Measurements from ENCODE around the gene DIPK1A. TPM values are rescaled to one million over a fixed set of nuclear protein-coding genes. Genes with fewer than 3 reads are reported as not detected.

Gene DIPK1A
- total RNA-seq, 2 experiments from 2014 or later: 10.2 to 11.9 TPM

- ChIA-PET CTCF (interaction anchor here (0.8 kb wide), 1 partner anchor 24 kb away, joined by 3 read pairs; no protein-coding TSS in a partner anchor), POLR2A (no interaction called here)
Measured at GRCh38 chr1:92936865-92937264, 24.4 kb downstream of the DIPK1A start.

- ChIA-PET CTCF (no interaction called here), POLR2A (no interaction called here)
Measured at GRCh38 chr1:92934395-92935378, 26.6 kb downstream of the DIPK1A start.

GRCh38 chr1:92933459-92933858, 27.8 kb downstream of the DIPK1A start:
- ChIA-PET CTCF (no interaction called here), POLR2A (no interaction called here)

- CTCF ChIA-PET: no interaction called here
Measured at GRCh38 chr1:92931691-92932090, 29.6 kb downstream of the DIPK1A start.

GRCh38 chr1:92929461-92929860, 31.8 kb downstream of the DIPK1A start:
- CTCF ChIA-PET: interaction anchor here (0.6 kb wide), 1 partner anchor 52 kb away, joined by 3 read pairs; no protein-coding TSS in a partner anchor
- POLR2A ChIA-PET: interaction anchor here (0.6 kb wide), 1 partner anchor 97 kb away, joined by 3 read pairs; no protein-coding TSS in a partner anchor

More at GRCh38 chr1:92931691-92932090, 29.6 kb downstream of the DIPK1A start:
- POLR2A ChIA-PET: interaction anchor here (0.5 kb wide), 1 partner anchor 30 kb away, joined by 3 read pairs; no protein-coding TSS in a partner anchor

GRCh38 chr1:92927870-92928269, 33.4 kb downstream of the DIPK1A start:
- POLR2A ChIA-PET: no interaction called here
- CTCF ChIA-PET: no interaction called here

GRCh38 chr1:92926873-92927272, 34.4 kb downstream of the DIPK1A start:
- ChIA-PET POLR2A (no interaction called here), CTCF (interaction anchor here (0.6 kb wide), 1 partner anchor 92 kb away, joined by 3 read pairs; no protein-coding TSS in a partner anchor)

GRCh38 chr1:92924501-92924900, 36.8 kb downstream of the DIPK1A start:
- POLR2A ChIA-PET: no interaction called here
- CTCF ChIA-PET: no interaction called here

- CTCF ChIA-PET: interaction anchor here (0.6 kb wide), 1 partner anchor 65 kb away, joined by 3 read pairs; no protein-coding TSS in a partner anchor
- POLR2A ChIA-PET: no interaction called here
Measured at GRCh38 chr1:92923664-92924063, 37.6 kb downstream of the DIPK1A start.

- ChIA-PET CTCF (no interaction called here), POLR2A (no interaction called here)
Measured at GRCh38 chr1:92922356-92923035, 38.8 kb downstream of the DIPK1A start.

- ChIA-PET POLR2A (no interaction called here), CTCF (no interaction called here)
Measured at GRCh38 chr1:92921031-92922023, 39.9 kb downstream of the DIPK1A start.

- POLR2A ChIA-PET: no interaction called here
- CTCF ChIA-PET: no interaction called here
Measured at GRCh38 chr1:92916899-92917298, 44.4 kb downstream of the DIPK1A start.

GRCh38 chr1:92915547-92915946, 45.7 kb downstream of the DIPK1A start:
- ChIA-PET CTCF (no interaction called here), POLR2A (no interaction called here)

- CTCF ChIA-PET: interaction anchor here (1.8 kb wide), 1 partner anchor 81 kb away, joined by 6 read pairs; no protein-coding TSS in a partner anchor
- POLR2A ChIA-PET: no interaction called here
Measured at GRCh38 chr1:92913093-92913819, 48.0 kb downstream of the DIPK1A start.

- ChIA-PET POLR2A (no interaction called here), CTCF (no interaction called here)
Measured at GRCh38 chr1:92910081-92910480, 51.2 kb downstream of the DIPK1A start.

GRCh38 chr1:92909321-92909720, 51.9 kb downstream of the DIPK1A start:
- ChIA-PET CTCF (interaction anchor here (1.0 kb wide), 1 partner anchor 32 kb away, joined by 3 read pairs; no protein-coding TSS in a partner anchor), POLR2A (no interaction called here)

GRCh38 chr1:92907949-92908684, 53.1 kb downstream of the DIPK1A start:
- ChIA-PET CTCF (interaction anchor here (1.0 kb wide), 1 partner anchor 31 kb away, joined by 3 read pairs; no protein-coding TSS in a partner anchor), POLR2A (no interaction called here)

- CTCF ChIA-PET: no interaction called here
- POLR2A ChIA-PET: no interaction called here
Measured at GRCh38 chr1:92903765-92904164, 57.5 kb downstream of the DIPK1A start.

Measured in activated CD8-positive, alpha-beta memory T cell treated with anti-CD3 and anti-CD28 coated beads for 36 hours (primary cell).